ENCODE data around the gene DRD2. TPM values are rescaled to one million over a fixed set of nuclear protein-coding genes. Genes with fewer than 3 reads are reported as not detected.

Gene DRD2
- total RNA-seq, 1 donor: not detected

GRCh38 chr11:113398669-113399430, 76.3 kb downstream of the DRD2 start:
- H3K4me3 ChIP-seq (ENCODE audit: low read depth, low read length): no peak overlapping the region
- TF ChIP-seq CTCF (IDR thresholded peaks at IDR 0.05; ENCODE audit: insufficient read depth, low read depth, low read length): no peak
- no peak for DNase-seq (ENCODE audit: low read depth)

DNA sequence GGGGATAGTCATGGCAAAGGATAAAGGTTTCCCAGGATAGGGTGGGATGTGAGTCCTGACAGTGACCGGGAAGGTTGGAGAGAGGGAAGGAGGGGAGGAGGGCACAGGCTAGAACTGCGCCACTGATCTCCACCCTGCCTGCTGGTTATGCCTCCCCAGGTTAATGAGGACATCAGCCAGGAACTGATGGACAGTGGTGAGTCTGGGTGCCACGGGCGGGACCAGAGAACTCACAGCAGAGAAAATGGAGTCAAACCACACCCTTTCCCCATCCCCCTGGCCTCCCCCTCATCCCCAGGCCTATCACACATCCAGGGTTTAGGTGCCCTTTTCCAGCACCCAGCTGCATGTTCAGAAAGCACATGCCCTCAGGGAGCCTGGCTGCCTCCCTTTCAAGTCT, 77.4 kb downstream of the DRD2 start:
- no peak for DNase-seq (ENCODE audit: low read depth)
- H3K4me3 ChIP-seq (ENCODE audit: low read depth, low read length): no peak overlapping the region
- no peak for TF ChIP-seq CTCF (IDR thresholded peaks at IDR 0.05; ENCODE audit: insufficient read depth, low read depth, low read length)

DNA sequence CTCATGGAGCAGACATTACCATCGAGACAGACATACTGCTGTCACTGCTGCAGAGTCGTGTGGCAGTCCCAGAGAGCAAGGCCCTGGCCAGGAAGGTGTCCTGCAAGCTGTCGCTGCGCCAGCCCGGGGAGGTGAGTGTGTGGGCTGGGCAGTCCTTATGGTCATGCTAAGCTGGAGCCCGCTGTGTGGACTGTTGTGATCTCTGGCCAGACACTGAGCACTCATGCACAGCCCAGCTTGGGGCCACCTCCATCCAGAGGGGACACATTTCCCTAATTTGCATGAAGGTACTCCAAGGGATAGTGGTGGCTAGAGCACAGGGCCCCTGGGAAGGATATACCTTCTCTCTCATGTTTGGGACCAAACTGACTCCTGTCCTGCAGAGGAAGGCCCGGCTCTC, 78.0 kb downstream of the DRD2 start:
- H3K4me3 ChIP-seq (ENCODE audit: low read depth, low read length): no peak overlapping the region
- no peak for DNase-seq (ENCODE audit: low read depth)
- TF ChIP-seq CTCF (IDR thresholded peaks at IDR 0.05; ENCODE audit: insufficient read depth, low read depth, low read length): no peak

DNA sequence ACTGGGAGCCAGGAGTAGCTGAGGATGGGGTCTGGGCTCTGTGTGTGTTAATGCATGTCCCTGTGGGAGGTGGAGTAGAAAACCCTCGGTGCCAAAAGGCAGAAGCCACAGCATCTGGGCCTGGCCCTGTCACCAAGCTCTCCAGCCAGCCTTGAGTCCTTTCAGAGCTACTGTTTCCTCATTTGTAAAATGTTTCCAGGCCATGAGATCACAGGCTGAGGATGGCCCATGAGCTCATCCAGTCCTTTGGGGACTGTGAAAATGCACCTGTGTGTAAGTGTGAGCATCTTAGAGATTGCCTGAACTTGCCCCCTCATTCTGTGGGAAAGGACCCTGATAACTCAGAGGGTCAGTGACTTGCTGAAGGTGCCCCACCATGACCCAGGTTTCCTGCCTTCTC, 78.5 kb downstream of the DRD2 start:
- no peak for TF ChIP-seq CTCF (IDR thresholded peaks at IDR 0.05; ENCODE audit: insufficient read depth, low read depth, low read length)
- DNase-seq (ENCODE audit: low read depth): no peak

DNA sequence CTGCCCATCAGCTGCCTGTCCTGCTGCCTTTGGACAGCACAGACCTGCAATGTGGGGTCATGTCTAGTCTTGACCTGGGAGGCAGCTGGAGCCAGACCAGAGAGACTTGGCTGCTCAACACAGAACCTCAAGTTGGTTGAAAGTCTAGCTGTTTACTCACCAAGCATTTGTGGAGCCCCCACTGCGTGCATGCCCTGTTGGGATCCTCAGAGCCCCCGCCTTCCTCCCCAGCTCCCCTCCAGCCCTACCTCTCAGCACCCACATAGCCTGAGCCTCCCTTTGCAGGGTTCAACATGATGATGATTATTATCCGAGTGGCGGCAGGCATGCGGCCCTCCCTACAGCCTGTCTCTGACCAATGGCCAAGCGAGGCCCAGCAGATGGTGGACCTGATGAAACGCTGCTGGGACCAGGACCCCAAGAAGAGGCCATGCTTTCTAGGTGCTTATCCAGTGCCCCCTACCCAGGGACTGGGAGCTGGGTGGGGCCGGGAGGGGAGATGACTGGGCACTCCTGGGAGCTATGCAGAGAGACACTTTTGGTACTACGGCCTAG, 79.3 kb downstream of the DRD2 start:
- no peak overlapping the region for H3K4me3 ChIP-seq (ENCODE audit: low read depth, low read length)
- TF ChIP-seq CTCF (IDR thresholded peaks at IDR 0.05; ENCODE audit: insufficient read depth, low read depth, low read length): no peak
- DNase-seq (ENCODE audit: low read depth): no peak

More for the DNA sequence above, 78.5 kb downstream of the DRD2 start:
- no peak overlapping the region for H3K4me3 ChIP-seq (ENCODE audit: low read depth, low read length)

DNA sequence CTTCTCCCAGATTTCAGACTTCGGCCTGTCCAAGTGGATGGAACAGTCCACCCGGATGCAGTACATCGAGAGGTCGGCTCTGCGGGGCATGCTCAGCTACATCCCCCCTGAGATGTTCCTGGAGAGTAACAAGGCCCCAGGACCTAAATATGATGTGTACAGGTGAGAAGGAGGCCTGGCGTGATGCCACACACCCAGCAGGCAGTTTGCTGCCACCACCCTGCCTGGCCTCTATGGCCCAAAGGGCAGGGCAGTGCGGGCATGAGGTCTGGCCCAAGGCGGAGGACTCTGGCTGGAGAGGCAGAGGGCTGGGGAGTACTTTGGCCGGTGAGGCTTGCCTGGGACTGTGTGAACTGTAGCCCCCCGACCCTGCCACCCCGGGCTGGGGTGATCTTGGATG, 80.3 kb downstream of the DRD2 start:
- no peak for TF ChIP-seq CTCF (IDR thresholded peaks at IDR 0.05; ENCODE audit: insufficient read depth, low read depth, low read length)
- H3K4me3 ChIP-seq (ENCODE audit: low read depth, low read length): no peak overlapping the region

More for the DNA sequence above, 80.3 kb downstream of the DRD2 start:
- no peak for DNase-seq (ENCODE audit: low read depth)
